Activated CD8-positive, alpha-beta memory T cell treated with anti-CD3 and anti-CD28 coated beads for 48 hours (primary cell): ENCODE measurements around the gene B4GALNT2.

ENCODE experiments used
- DNase-seq, 3 experiments: peaks; one replicate each; pipeline ENCODE4 v3.0.0-alpha.2; 2020; ENCODE audit warnings: low read depth in 2 of 3, low spot score in 2 of 3

B4GALNT2 gene

DNA sequence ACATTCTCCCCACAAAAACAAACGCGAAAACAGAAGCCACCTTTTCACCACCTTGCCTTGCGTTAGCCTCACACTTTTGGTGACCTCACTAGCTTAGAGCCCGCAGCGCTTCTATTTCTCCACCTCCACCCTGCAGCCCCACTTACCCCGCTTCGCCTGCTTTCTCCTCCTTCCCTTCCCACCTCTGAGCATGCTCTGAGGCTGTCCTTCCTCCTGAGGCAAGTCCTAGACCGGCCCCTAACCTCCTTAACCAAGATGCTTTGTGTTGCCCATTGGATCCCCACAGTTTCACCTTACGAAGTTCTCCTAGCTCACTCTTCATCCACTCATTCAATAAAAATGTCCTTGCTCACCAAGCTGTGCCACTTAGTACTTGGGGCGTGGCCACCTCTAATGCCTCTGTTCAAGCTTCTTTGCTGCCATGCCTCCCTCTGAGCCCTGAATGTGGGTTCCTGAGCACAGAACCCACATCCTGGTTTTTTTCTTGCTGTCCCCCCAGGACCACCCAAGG lies 76.5 kb downstream of the B4GALNT2 start:
- no peak for DNase-seq

GRCh38 chr17:49210158-49211029 lies 77.8 kb downstream of the B4GALNT2 start, which contains the start of the genes ABI3 and GNGT2:
TSS of gene ABI3 (plus strand) at chr17:49210707. CDS start at chr17:49210725, 18 bp downstream.
TSS of gene GNGT2 (minus strand) at chr17:49210574. CDS start at chr17:49207422, 3,152 bp downstream.
- DNase-seq, result no peak

DNA sequence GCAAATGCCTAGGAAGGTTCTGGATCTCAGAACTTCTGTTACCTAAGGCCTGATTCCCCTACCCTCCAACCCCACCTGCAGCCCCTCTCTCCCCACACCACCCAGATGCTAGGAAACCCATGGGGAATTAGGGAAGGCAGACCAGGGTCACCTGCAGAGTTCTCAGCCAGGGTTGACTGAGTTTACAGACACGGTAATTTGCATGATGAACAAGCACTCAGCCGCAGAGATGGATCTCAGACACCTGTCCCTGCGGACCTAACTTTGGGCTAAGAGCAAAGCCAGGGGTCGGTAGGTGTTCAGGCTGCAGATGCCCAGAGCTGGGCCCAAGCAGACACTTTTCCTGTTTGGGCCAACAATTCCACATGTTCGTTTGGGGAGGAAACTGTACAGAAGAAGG lies 80.8 kb downstream of the B4GALNT2 start:
- DNase-seq, result no peak

- no peak for DNase-seq
Observed at GRCh38 chr17:49213847-49214246, 81.3 kb downstream of the B4GALNT2 start.

DNA sequence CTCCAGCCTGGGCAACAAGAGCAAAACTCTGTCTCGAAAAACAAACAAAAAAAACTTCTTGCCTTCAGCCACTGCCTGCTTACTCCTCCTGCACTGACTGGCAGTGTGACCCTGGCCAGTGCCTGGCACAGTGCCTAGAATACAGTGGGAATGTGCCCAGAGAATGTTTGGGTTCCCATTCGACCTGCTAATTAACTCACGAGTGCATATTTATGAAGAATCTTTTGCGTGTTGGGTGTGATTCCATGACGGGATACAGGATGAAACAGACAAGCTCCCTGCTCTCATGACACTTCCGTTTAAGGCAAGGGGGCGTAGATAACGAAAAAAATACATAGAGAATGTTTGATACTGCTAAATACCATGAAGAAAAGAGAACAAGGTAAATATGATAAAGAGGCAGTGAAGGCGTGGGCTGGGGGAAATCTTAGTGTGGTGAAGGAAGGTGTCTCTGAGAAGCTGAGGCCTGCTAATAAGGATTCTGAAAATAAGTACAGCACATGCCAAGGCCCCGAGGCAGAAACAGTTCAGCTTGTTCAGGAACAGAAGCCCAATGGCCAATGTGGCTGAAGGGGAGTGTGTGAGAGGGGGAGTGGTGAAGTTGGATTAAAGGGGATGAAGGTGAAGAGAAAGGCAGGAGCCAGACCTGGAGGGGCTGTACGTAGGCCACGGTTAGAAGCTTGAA lies 82.2 kb downstream of the B4GALNT2 start:
- no peak for DNase-seq

DNA sequence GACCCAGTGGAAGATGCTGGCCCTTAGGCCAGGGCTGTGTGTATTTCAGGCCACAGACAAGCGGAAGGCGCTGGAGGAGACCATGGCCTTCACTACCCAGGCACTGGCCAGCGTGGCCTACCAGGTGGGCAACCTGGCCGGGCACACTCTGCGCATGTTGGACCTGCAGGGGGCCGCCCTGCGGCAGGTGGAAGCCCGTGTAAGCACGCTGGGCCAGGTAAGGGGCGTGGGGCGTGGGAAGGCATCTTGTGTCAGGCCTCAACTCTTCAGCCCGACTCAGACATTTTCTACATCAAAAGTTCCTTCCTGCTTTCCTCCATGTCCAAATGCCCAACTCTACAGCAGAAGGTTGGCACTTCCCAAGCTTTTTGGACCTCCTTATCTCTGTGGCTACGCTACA lies 83.9 kb downstream of the B4GALNT2 start:
- no peak for DNase-seq

DNA sequence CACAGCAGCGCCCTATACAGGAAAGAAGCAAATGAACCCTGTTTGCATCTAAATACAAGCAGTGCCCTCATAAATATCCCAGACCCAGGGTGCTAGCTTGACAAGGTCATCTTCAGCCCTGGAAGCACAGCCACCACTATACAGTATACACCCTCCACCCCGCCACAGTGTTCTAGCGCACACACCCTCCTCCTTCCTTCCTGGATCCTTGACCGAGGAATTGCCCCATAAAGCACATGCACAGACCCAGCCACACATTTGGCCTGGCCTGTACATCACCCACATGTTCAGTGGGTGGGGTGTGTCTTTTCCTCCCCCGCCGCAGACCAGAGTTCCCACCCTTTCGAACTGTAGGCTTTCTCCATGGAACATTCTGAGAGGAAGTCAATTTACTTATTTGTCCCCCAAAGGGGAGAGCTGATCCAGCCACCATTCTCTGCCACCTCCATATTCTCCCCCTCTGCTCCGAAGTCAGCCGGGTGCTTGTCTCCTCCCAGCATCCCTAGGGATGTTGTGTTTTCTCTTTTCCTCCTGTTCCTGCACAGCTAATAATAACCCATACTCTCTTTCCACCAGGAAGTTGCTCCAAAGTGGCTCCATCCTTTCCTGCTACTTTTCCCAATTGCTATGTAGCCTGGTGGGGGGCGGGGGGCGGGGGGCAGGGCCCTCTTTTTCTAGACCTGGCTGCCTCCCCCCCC lies 84.5 kb downstream of the B4GALNT2 start:
- no peak for DNase-seq

- no peak for DNase-seq
Observed at GRCh38 chr17:49217651-49218413, 85.3 kb downstream of the B4GALNT2 start.

- no peak for DNase-seq
Observed at GRCh38 chr17:49218941-49219913, 86.7 kb downstream of the B4GALNT2 start.

GRCh38 chr17:49219987-49220386 lies 87.4 kb downstream of the B4GALNT2 start:
- DNase-seq, result no peak

GRCh38 chr17:49223168-49223516 lies 90.6 kb downstream of the B4GALNT2 start:
- DNase-seq, result no peak

DNA sequence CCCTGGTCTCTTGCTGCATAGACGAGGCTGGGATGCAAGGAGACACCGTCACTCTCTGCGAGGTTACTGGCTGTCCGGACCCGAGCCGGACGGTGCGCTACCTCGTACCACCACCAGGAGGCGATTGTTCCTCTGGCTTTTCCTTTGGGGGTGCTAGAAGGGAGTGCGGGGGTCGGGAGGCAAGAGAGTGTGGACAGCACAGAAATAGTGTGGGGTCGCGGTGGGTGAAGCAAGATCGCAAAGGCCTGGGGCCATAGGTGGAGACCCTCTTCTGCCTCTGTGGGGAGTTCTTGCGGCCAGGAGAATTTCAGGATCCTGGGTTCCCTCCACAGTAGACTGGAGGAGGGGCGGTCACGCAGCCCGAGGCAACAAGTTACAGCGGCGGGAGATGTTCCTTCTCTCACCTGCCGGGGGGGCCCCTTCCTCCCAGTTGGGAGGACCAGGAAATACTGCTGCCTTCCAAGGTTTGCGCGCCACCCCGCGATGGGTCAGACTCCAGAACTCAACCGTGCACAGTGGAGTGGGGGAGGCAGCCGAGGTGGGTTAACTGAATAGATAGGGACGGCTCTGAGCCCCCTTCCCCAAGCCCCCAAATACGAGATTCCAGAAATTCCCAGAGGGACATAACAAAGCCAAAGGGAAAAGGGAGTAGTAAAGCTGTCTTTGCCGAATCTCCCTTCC lies 91.1 kb downstream of the B4GALNT2 start:
- DNase-seq, result peak in 2 of 3 experiments; percentile 66 to 70

DNA sequence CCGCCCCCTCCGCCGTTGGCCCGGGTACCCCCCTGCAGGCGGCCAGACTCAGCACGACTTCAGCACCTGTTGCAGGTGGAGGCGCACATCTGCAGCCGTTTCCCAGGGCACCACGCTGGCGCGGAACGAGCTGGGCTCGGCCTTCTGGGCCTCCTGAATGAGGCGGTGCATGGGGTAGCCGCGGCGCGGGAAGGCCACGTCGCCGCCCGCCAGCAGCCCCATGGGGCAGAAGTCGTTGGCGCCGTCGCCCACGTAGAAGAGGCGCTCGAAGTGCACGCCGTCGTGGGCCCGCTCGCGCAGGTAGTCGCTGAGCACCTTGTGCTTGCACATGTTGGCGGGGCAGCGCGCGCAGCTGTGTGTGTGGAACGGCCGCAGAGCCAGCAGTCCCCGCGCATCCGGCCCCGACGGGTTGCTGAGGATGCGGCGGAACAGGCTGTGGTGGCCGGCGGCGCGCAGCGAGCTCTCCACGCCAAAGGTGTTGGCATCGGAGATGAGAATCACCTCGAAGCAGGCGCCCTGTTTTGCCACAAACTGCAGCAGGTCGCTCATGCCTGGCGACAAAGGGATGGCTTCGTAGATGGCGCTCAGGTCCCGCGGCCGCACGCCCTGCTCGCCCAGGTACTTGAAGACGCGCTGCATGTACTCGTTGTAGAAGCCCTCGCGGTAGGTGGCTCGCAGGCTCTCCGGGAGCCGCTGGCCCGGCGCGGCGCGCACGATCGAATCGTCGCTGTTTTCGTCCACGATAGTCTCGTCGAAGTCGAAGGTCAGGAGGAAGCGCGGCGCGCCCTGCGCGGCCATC lies 91.8 kb downstream of the B4GALNT2 start:
- DNase-seq, result no peak

DNA sequence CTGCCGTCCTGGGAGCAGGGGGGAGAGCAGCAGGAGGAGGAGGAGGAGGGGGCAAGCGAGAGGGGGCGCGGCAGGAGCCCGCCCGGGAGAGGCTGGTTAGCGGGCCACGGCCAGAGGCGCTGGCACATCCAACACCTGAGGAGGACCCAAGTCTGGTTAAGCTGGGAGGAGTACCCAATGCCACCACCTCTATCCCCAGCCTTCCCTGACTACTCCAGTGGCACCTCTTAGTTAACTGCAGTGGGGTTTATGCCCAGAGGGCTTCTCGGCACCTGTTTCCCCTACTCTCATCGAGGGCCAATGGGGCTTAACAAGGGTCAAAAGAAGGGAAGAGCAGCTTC lies 92.4 kb downstream of the B4GALNT2 start:
- no peak for DNase-seq

- DNase-seq, result no peak
Observed at GRCh38 chr17:49225554-49226236, 93.1 kb downstream of the B4GALNT2 start.
